Measurements from ENCODE around the gene UBE2D1. TPM values are rescaled to one million over a fixed set of nuclear protein-coding genes. Genes with fewer than 3 reads are reported as not detected.

The UBE2D1 gene
- total and polyA plus RNA-seq, 2 of the 4 experiments (the other 2 are of a cell fraction) = 9.1 to 9.7 TPM

DNA sequence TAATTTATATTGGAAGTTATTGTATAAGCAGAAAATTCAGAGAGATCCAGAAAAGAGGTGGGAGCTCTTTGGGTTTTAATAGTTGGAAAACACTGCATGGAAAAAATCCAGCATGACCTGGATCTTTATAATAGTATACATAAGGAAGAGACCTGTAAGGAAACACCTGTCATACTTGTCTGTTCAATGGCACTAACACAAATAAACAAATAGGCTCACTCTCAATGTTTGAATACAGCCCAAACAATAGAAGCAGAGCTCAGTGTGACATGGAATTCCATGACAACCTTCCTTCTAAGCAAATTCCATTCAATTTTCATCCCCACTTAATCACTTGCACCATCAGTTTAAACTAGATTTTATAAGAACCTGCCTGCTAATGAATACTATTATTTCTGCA, 34.1 kb upstream of the UBE2D1 start:
- in situ Hi-C loops (cut with MboI; ENCODE audit: low sequenced_read_pairs) (no loop called here), intact Hi-C loops (cut with micrococcal nuclease) (no loop called here), dilution Hi-C loops (cut with HindIII; ENCODE audit: low sequenced_read_pairs, unreplicated experiment) (loop anchor here (25.0 kb wide), 1 partner anchor 113 kb away; no protein-coding TSS in a partner anchor)
- H4K8ac ChIP-seq (ENCODE audit: low read depth in 2 of 2, low read length in 2 of 2) = no peak overlapping the region
- TF ChIP-seq MAFK (IDR thresholded peaks at IDR 0.05; ENCODE audit: low read depth, low read length) (no peak), NFE2L2 (IDR thresholded peaks at IDR 0.05; ENCODE audit: low read depth, low read length) (no peak), CEBPB (IDR thresholded peaks at IDR 0.05; ENCODE audit: low read depth, low read length) (no peak), BHLHE40 (IDR thresholded peaks at IDR 0.05; ENCODE audit: low read depth, low read length) (no peak), CHD1 (IDR thresholded peaks at IDR 0.05; ENCODE audit: low read depth, low read length) (no peak), SMC3 (IDR thresholded peaks at IDR 0.05; ENCODE audit: low read depth, low read length) (no peak)
- no peak overlapping the region for H2AK9ac ChIP-seq (replicated peaks; ENCODE audit: low read depth, low read length, poor library complexity)
- no peak overlapping the region for H3K9ac ChIP-seq (ENCODE audit: low read depth, low read length)
- DNase-seq (no peak), ATAC-seq (ENCODE audit: low read depth) (no peak)
- no peak overlapping the region for H4K5ac ChIP-seq (ENCODE audit: low read depth, low read length)
- no peak overlapping the region for H3K4me2 ChIP-seq (ENCODE audit: low read depth, low read length)
- POLR2A ChIA-PET (ENCODE audit: unreplicated experiment) = no interaction called here
- H2BK20ac ChIP-seq (ENCODE audit: low read depth, low read length) = no peak overlapping the region
- H3K56ac ChIP-seq (ENCODE audit: extremely low read depth, insufficient read depth, low read length) = no peak overlapping the region
- no peaks in the 10 kb centered on the region for H3K9me3 ChIP-seq (ENCODE audit: control insufficient read depth, insufficient read depth, low read length)
- peaks cover 2% of the 10 kb centered on the region; the same call in 1 of the 2 replicates for H3K27me3 ChIP-seq (ENCODE audit: control insufficient read depth, insufficient read depth, low read length)
- H3K4me3 ChIP-seq (ENCODE audit: insufficient read depth, low read depth, low read length) = no peak overlapping the region
- H3K4ac ChIP-seq (ENCODE audit: low read depth, low read length) = no peak overlapping the region
- H3K14ac ChIP-seq (replicated peaks; ENCODE audit: low read depth, low read length) = no peak overlapping the region
- no peak overlapping the region for H2BK120ac ChIP-seq (ENCODE audit: low read depth, low read length)
- no peak overlapping the region for H3K23ac ChIP-seq (ENCODE audit: low read depth, low read length)
- no peak overlapping the region for H2BK5ac ChIP-seq (ENCODE audit: low read depth, low read length, poor library complexity, severe bottlenecking)
- CTCF ChIA-PET = interaction anchor here (0.7 to 1.9 kb wide), 4 partner anchors 10 to 123 kb away, joined by 3 to 11 read pairs (median 5); no protein-coding TSS in a partner anchor
- no peak overlapping the region for H2AK5ac ChIP-seq (ENCODE audit: low read depth, low read length)
- H3K9me1 ChIP-seq (ENCODE audit: insufficient read depth, low read length) = no peaks in the 10 kb centered on the region
- no peaks in the 10 kb centered on the region for H3K79me1 ChIP-seq (ENCODE audit: low read depth in 1 of 2, low read length in 2 of 2)
- H4K20me1 ChIP-seq (ENCODE audit: insufficient read depth, low read length) = no peaks in the 10 kb centered on the region
- H3K4me1 ChIP-seq (ENCODE audit: control insufficient read depth, insufficient read depth, low read length) = no peaks in the 10 kb centered on the region
- H2BK15ac ChIP-seq (ENCODE audit: low read depth, low read length) = no peak overlapping the region
- no peak overlapping the region for H2AFZ ChIP-seq (replicated peaks; ENCODE audit: low read length, poor library complexity)
- H3K36me3 ChIP-seq (ENCODE audit: control insufficient read depth, insufficient read depth, low read length) = no peaks in the 10 kb centered on the region
- H3K18ac ChIP-seq (ENCODE audit: low read depth, low read length) = no peak overlapping the region
- no peak overlapping the region for H3K27ac ChIP-seq (ENCODE audit: insufficient read depth, low read length)
- no TSS peak for BruUV-seq (replicated peaks)
- H4K91ac ChIP-seq (ENCODE audit: insufficient read depth, low read depth, low read length) = no peak overlapping the region
